GM19452 (cell line): ENCODE results near the gene PAPSS2.
"Not testable (repeated sequence)": the region's sequence is repeated elsewhere in the genome, so short reads cannot be mapped to it uniquely, and the experiment has no call there.

Experiments
- ATAC-seq: cut with Tn5 transposase; IDR thresholded peaks from one replicate; pipeline ENCODE4 v1.9.1; 2021; ENCODE audit not compliant: unreplicated experiment

PAPSS2 gene

DNA sequence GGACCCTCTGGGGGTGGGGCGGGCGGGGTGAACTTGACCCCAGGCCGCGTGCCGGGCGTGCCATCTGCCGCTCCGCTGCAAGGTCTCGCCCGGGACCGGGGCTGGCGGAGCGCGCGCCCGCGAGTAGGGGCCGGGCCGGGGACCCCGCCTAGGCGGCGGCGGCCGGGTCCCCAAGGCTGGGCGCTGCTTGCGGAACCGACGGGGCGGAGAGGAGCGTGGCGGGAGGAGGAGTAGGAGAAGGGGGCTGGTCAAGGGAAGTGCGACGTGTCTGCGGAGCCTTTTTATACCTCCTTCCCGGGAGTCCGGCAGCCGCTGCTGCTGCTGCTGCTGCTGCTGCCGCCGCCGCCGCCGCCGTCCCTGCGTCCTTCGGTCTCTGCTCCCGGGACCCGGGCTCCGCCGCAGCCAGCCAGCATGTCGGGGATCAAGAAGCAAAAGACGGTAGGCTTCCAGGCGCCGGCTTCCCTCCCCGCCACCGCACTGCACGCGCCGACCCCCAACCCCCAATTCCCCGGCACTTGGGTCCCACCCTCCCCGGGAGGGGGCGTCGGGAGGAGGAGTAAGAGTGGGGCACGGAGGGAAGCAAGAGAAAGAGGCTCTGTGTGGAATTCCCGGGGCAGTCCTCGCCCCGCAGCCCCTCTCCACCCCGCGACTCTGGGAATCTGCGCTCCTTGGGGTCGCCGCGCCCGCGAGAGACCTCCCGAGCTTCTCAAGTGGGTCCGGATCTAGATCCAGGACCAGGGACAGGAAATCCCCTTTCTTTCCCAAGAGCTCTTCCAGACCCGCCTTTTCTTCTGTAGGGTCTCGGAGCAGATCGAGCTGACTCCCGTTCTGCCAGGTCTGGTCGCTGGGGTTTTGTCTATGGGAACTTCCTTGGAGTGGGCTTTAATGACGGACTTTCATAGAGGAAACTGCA, at the start of gene PAPSS2:
Gene PAPSS2, plus strand, starts transcription at position 308 of the 913 bp plus-strand sequence. Its CDS starts 104 bp downstream, at position 412.
- ATAC-seq, result no peak

DNA sequence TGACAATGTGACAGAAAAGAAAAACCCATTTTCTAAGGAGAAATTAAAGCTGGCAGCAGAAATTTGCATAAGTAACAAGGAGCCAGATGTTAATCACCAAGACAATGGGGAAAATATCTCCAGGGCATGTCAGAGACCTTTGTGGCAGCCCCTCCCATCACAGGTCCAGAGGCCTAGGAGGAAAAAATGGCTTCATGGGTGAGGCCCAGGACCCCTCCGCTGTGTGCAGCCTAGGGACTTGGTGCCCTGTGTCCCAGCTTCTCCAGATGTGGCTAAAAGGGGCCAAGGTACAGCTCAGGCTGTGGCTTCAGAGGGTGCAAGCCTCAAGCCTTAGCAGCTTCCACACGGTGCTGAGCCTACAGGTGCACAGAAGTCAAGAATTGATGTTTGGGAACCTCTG, 48.3 kb upstream of the PAPSS2 start:
- not testable (repeated sequence) for ATAC-seq

DNA sequence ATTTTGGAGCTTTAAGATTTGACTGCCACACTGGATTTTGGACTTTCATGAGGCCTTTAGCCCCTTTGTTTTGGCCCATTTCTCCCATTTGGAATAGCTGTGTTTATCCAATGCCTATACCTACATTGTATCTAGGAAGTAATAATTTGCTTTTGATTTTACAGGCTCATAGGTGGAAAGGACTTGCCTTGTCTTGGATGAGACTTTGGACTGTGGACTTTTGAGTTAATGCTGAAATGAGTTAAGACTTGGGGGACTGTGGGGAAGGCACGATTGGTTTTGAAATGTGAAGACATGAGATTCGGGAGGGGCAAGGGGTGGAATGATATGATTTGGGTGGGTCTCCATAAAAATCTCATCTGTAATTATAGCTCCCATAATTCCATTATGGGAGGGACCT, 47.6 kb upstream of the PAPSS2 start:
- ATAC-seq, result no peak

DNA sequence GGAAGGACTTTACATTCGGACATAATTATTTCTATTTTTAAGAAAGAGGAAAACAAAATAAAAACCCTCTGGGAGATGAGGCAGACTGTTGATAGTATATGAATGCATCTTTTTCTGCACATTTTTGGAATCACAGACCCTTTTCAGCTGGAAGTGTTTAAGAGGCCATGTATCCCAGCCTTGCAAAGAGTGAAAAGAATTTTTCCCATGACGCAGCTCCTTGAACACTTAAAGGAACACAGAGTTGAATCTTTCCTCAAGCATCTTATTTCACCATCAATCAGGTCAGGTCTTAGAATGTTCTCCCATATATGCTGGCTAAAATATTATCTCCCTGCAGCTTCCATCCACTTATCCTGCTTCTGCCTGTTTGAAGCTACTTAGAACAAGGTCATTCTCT, 45.9 kb upstream of the PAPSS2 start:
- ATAC-seq, result no peak

DNA sequence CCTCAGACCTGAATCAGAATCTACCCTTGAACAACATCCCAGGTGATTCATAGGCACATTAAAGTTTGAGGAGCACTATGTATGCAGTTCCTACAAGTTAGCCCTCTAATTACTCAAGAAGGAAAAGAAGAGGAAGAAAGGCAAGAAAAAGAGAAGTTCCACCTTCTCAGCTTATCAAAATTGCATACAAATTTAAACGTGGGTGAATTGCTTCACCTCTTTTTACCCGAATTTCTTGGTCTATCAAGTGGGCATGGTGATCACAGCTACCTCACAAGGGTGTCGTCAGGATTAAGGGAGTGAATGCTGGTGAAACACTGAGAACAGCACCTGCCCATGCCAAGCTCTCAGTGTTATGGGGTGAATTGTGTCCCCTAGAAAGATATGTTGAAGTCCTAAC, 43.8 kb upstream of the PAPSS2 start:
- ATAC-seq, result no peak

DNA sequence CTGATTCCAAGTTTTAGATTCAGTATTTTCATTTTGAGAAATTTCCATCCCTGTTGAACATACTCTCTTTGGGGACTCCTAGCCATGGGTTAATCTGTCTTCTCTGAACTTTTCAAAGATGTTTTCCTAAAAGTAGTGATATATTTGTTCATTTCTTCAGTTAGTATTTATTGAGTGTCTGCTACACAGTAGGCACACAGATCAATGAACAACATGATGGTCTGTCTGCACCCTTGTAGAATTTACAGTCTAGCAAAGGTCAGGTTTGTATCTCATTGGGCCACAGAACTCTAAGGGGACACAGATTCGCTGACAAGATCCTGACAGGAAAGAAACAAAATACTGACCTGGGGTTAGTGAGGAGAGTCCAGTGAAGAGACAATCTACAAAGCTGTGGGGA, 42.2 kb upstream of the PAPSS2 start:
- no peak for ATAC-seq

DNA sequence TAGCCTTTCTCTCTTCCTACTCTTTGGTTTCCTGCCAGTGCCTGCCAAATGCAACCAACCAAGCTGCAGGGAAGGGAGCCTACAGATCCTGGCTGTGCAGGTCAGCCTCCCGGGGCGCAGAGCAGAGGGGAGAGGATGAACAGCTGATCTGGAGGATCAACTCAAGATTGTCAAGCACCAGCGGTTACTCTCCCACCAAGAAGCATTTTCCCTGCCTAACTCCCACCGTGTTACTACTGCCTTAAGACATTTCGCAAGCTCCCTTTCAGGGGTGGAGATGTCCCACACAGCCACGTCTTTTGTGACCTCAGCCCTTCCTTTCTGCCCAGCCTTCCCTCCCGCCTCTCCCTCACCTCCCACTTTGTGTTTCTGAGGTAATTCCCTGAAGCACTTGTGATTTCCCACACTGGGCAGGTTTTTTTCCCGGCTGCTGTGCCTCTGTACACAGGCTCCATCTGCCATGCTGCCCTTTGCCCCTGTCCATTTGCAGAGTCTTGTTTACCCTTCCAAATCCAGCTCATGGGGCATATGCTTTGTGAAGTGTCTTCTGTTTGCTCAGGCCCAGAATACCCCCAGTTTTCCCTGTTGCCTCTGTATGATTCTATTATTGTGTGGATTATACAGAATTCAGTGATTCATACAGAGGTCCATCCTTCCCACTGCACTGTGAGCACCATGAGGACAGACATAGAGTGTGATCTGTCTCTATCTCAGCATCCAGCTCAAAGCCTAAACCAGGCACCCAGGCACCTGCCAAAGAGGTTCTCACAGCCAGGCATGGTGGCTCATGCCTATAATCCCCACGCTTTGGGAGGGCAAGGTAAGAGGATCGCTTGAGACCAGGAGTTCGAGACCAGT, 40.9 kb upstream of the PAPSS2 start:
- ATAC-seq, result no peak

DNA sequence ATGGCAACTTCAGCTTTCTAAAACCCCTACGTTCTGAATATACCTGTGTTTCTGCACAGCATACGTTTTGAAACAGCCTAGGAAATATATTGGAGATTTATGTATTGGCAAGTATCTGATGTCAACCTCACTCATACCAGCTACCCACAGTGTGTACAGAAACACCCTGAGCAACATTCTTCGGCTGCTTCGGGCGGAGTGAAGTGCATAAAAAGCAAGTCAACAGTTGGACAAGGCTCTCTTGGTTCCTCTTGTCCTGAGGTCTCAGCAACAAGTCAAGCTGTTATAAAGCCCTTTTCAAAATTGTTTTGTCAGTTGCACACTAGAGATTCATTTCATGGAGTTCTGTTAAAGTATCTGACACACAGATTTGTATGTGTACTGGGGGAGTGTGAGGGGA, 40.0 kb upstream of the PAPSS2 start:
- no peak for ATAC-seq

DNA sequence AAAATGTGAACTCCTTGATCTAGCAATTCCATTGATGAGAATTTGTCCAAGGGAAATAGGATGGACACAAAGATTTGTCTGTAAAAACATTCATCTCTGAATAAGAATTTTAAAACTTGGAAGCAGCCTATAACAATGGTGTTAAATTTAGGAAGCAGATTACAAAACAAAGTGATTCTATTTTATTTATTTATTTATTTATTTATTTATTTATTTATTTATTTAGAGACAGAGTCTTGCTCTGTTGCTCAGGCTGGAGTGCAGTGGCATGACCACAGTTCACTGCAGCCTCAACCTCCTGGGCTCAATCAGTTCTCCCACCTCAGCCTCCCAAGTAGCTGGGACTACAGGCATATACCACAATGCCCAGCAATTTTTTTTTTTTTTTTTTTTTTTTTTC, 38.2 kb upstream of the PAPSS2 start:
- ATAC-seq, result not testable (repeated sequence)

DNA sequence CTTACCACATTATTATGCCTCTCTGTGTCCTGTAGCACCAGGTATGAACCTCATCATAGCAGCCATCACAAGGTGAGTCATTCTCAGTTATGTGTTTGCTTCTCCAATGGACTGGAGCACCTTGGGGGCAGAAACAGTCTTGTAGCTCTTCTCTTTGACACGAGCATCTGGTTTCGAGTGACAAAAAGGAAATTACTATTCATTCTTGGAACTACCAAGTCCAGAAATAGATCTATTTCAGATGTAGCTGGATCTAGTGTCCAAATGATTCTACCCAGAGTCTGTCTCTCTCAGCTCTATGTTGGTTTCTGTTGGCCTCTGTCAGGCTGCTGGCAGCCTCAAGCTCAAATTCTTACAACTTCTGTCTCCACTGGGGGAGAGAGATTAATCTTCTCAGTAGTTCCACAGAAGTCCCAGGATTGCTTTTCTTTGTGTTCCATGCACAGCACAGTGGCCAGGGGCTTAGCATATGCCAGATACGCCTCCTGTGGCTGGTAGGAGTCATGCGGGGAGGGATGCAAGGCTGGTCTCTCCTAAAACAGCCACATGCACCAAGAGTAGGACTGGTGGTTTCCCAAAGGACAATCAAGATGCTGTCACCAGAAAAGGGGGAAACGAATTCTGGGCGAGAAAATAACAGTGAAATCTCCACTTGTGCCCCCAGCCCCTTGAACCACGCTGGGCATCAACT, 37.2 kb upstream of the PAPSS2 start:
- peak; percentile 72 for ATAC-seq

DNA sequence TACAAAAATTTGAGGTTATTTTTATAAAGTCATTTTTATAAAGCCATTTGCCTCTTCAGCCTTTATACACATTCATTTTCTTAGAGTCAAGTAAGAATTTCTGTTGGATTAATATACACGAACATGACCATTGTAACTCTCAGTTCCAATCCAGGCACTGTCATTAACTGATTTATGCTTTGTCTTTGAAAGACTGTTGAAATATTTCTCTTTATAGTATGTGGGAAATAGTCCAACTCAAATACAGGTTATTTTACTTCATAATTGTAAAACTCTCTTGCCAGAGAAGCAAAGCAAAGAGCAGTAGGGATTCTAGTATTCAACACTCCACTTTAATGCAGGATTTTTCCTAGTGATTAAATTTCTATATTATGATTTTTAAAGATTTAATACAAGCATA, 36.5 kb upstream of the PAPSS2 start:
- ATAC-seq, result no peak

DNA sequence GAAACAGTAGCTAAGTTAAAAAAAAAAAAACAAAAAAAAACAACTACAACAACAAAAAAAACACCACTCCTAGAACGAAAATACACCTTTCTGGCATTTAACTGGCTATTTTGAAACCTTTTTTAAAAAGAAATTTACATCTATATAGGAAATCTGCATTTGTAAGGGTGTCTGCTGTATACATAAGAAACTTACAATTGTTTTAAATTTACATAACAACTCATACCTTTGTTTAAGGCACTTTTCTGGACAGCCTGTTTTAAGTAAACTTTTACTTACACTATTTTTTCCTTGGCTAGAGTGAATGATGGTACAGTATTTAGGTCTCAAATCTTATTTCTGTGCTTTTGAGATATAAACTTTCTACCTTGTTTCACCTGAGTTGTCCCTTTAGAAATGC, 34.0 kb upstream of the PAPSS2 start:
- ATAC-seq, result no peak

DNA sequence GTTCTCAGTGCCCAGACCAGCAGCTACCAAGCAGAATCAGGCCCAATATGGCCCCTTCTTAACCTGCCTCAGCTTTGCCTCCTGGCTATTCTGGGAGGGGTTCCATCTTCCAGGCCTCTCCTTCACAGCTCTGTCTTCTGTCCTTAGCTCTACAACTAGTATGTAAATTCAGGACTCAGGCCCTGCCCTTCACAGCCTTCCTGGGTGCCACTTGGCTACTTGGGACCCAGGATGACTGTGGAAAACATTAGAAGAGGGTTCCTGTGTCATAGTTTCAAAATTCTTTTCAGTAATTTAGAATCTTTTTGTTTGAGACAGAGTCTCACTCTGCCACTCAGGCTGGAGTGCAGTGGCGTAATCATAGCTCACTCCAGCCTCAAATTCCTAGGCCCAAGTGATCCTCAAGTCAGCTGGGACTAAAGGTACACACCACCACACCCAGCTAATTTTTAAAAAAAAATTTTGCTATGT, 33.2 kb upstream of the PAPSS2 start:
- ATAC-seq, result no peak

DNA sequence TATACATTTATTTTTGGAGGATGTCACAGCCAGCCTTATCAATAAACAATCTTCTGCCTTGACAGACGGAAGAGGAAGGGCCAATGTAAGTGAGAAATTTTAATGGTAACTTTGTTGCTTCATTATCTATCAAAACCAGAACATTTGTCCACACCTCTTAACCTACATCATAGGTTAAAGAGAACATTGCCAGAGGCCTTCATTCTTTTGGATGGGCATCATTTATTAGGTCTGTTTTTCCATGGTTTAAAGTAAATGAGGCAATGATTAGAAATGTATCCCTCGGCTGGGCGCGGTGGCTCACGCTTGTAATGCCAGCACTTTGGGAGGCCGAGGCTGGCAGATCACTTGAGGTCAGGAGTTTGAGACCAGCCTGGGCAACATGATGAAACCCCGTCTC, 29.5 kb upstream of the PAPSS2 start:
- ATAC-seq, result no peak

DNA sequence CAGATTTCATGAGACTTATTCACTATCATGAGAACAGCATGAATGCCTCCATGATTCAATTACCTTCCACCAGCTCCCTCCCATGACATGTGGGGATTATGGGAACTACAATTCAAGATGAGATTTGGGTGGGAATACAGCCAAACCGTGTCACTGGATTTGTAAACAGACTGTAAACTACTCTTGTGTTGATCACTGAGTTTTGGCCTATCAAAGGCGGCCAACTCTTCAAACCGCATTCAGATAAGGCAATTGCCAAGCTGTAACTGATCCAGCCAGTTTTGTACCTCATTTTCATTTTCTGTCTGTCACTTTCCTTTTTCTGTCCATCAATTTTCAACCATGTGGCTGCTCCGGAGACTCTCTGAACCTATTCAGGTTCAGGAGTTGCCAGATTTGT, 27.2 kb upstream of the PAPSS2 start:
- no peak for ATAC-seq

DNA sequence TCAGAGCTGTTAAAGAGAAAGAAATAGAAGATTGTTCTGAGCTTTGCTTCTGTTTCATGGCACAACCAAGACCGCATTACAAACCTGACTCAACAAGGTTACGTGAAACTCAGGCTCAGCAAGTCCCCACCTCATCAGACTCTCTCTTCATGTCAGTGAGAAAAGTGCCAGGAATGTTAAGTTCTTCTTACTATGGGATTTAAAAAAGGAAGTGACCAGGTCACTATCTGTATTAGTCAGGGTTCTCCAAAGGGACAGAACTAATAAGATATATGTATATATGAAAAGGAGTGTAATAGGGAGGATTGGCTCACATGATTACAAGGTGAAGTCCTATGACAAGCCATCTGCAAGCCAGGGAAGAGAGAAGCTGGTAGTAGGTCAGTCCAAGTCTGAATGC, 25.4 kb upstream of the PAPSS2 start:
- ATAC-seq, result no peak

DNA sequence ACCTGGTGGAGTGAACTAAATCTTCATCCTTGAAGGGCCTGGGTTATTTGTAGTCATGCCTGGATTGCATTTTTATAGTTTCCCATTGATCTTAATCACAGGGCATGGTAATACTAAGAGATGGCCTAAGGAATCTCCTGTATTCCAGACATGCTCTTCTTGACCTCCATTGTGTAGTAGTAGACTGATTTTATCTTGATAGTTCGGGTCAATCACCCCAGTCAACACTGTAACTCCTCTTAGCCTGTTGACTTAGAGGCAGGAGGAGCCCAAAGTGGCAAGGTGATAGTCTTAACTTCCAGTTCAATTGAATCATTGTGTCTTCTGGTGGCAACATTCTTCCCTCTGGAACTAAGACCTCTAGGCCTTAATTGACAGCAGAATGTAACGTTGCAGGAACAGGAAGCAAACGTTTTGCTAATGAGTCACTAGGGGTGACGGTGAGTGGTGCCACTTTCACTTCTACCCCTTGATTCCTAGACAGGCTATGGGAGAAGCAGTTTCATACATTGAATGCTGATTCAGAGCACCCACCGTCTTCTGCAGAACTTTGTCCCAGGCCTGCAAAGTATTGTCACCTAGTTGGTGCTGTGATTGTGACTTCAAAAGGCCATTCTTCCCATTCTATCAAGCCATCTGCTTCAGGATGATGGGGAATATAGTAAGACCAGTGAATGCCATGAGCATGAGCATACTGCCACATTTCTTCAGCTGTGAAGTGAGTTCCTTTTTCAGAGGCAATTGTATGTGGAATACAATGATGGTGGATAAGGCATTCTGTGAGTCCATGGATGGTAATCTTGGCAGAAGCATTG, 24.0 kb upstream of the PAPSS2 start:
- ATAC-seq, result peak; percentile 90

DNA sequence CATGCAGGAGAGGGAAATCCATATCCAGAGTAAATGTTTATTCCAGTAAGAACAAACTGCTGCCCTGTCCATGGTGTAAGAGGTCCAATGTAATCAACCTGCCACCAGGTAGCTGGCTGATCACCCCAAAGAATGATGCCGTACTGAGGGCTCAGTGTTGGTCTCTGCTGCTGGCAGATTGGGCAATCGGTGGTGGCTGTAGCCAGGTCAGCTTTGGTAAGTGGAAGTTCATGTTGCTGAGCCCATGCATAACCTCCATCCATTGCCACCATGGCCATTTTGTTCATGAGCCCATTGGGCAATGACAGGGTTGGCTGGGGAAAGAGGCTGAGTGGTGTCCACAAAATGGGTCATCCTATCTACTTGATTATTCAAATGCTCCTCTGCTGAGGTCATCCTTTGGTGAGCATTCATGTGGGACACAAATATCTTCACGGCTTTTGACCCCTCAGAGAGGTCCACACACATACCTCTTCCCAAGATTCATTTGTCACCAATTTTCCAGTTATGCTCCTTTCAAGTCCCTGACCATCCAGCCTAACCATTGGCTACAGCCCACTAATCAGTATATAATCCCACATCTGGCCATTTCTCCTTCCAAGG, 23.3 kb upstream of the PAPSS2 start:
- no peak for ATAC-seq

DNA sequence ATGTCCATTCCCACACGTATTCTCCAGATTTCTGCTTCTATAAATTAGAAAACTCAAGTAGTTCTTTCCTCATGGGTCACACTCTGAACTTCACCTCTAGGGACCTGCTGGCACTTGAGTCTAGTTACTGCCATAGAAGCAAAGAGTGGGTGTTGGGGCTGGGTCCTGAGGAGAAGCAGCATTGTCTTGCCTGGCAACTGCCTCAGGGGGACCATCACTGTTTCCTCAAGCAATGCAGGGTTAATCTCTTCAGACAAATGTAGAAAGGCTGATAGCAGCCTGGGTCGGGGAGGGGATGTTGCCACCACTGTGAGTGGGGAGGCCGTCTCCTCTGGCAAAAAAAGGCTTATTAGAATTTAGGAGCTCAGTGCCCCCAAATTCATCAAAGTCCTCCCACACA, 20.2 kb upstream of the PAPSS2 start:
- no peak for ATAC-seq

DNA sequence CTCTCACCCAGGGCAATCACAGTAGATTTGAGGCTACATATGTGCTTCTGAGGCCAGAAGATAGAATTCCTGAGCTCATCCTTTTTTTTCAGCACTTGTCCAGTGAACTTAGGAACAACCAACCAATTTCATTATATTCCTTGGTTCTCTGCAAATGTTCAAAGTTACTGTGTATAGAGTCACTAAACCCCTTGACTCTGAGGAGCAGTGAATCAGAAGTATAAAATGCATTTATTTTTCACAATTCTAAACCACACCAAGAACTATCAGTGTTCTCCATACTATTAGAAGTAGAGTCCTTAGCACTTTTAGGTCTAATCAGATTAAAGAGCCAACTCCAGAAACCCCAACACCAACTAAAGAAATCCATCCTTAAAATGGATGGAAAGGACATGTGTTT, 19.6 kb upstream of the PAPSS2 start:
- ATAC-seq, result no peak
